Stimulated activated CD4-positive, alpha-beta T cell treated with anti-CD3 and anti-CD28 coated beads, Interleukin-12 subunit alpha, Interleukin-12 subunit beta, amount 100 ng/mL, for 24 hours (primary cell): ENCODE results near the gene SETD6.
"Not testable (repeated sequence)": the region's sequence is repeated elsewhere in the genome, so short reads cannot be mapped to it uniquely, and the experiment has no call there.

Source experiments
- DNase-seq, 2 experiments: peaks; one replicate each; pipeline ENCODE4 v3.0.0-alpha.2; 2020; ENCODE audit warnings: low read depth in 2 of 2

SETD6 gene

DNA sequence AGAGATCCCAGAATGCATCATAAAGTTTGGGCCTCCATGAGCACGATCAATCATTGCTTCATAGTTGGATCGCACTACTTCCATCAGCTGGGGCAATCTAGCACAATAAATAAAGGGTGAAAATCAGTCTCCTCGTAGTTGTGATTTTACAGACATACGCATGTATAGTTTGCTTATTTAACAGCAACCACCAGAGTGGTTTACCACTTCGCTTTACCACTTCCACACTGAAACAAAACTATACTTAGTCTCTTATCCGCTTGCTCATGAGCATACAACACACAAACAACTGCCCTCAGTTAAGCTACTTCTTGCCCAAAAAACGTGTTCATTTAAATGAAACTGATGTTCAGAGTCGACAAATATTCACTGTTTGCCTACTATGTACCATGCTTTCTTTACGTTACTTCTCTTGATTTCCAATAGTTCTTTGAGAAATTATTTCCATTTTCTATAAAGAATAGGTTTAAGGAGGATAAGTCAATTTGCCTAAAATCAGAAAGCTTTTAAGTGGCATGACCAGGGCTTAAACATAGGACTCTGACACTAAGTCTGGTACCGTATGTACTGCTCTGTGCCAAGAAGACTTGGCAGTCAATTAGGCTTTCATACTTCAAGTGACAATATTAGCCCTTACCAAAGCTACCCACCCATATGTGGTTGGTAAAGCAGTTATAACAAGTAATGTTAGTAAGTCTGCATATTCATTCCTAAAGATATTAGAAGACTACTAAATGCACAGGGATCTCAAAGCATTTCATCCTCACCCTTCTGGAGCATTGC, 22.0 kb downstream of the SETD6 start:
- DNase-seq: no peak

DNA sequence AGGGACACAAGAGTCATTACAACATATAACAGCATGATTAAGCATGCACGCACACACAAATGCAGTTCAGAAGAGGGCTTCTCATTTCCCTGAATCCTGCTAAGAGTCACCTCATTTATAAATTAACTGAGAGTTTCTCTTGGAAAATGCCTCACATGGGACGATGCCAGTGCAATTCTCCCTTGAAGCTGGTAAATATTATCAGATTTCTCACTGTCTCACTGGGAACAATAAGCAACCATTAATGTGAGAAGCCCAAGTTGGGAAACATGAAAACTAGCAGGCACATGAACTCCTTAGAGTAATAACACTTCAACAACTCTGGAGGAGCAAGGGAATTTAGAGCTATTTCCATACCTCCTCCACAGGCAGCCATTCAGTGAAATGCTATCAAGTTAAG, 26.4 kb downstream of the SETD6 start:
- DNase-seq: no peak

DNA sequence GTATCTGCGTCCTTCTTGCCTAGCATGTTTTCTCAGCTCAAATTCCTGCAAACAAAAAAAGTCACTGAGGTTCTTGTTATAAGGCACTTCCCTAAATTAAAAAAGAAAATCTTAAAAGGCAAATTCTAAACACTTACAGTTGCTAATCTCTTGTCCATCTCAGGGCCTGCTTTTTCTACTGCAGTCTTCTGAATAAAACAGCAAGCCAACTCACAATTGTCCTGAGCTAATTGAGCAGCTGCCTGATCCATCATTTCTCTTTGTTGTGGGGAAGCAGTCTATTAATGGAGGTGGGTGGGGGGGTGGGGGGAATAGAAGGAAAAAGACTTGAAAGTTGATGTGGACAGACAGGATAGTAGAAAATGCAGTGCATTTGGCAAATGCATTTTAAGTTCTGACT, 27.0 kb downstream of the SETD6 start:
- DNase-seq: no peak

DNA sequence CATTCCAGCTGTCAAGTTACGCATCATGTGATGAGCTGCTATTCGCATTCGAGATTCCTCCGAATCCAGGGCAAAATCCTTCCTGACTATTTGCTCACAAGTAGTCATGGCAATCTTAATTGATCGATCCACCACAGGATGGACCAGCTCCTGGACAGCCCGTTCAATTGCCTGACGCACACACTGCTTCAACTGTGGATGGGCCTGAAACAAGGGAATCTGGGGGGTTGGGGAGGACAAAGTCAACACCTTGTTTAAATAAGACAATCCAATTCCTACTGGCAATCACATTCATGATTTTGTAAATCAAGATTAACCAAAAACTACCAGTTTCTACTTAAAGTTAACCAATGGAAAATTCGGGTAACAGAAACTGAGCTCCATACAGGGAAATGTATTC, 28.4 kb downstream of the SETD6 start:
- DNase-seq: no peak

DNA sequence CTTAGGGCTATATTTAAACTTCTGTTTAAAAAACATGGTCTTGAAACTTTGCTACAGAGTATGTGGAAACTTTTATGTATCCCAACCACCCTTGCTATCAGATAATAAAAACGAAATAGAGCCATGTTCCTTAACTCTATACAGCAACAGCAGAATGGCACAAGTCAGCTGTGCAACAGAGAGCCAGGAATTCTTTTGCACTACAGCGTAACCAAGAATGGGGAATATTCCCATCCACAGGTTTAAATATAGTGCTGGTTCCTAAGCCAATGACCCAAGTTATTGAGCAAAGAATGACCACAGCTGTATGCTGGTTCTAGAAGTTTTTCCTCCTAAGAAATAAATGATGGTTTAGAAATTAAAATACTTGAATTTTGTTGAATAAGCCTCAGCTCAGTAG, 33.1 kb downstream of the SETD6 start:
- DNase-seq: no peak

DNA sequence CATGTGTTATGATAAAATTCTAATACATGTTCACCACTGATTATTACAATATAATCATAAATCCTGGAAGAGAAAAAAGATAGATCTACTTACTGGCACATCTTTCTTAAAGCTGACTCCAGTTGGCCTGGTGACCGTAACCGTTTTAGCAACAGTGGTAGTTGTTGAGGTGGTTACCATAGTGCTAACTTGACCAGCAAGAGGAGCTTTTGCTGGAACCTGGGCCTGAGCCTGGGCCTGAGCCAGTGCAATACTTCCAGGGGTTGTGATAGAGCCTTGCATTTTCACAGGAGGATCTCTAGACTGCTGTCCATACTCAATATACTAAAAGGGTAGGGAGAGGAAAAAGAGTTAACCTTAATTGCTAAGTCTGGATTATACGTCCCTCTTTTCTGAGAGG, 36.2 kb downstream of the SETD6 start:
- no peak for DNase-seq

DNA sequence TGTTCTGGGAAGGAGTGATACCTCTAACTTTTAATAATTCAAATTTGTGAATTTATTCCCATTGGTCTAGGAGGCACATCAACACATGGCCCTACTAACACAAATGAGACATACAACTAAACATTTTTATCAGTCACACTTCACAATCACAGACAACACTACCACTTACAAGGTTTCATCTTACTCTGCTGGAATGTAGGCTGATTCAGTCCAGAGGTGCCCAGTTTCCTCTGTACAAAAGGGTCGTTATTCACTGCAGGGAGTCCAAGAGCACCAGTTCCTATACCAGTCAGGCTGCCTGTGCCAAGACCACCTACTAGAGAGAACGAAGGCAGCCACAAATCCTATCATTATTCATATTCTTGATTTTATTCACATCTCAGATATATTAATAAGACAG, 41.4 kb downstream of the SETD6 start:
- DNase-seq: no peak

DNA sequence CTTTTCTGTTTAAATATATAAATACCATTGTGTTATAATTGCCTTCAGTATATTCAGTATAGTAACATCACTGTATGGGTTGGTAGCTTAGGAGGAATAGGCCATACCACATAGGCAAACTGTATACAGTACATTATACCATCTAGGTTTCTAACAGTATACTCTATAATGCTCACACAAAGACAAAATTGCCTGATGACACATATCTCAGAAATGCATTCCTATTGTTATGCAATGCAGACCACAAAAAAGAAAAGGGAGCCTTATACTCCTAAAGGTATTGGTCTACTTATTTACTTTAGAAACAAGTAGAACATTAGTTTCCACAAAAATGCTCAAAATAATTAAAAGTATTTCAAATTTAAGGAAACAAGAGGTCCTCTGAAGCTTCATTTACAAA, 47.9 kb downstream of the SETD6 start:
- DNase-seq: no peak

DNA sequence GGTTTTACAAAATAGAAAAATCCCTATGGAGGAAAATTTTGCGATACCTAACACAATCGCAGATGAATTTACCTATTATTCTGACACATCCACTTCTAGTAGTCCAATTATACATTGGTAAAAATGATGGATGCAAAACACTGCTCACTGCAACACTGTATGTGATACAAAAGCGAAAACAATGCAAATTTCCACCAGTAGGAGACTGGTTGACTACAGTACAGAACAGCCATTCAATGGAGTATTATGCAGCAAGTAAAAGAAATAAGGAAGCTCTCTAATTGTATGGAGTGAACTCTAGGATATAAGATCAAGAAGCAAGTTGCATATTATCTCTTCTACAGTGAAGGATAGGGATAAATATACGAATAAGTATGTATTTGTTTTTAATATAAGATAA, 48.5 kb downstream of the SETD6 start:
- no peak for DNase-seq

DNA sequence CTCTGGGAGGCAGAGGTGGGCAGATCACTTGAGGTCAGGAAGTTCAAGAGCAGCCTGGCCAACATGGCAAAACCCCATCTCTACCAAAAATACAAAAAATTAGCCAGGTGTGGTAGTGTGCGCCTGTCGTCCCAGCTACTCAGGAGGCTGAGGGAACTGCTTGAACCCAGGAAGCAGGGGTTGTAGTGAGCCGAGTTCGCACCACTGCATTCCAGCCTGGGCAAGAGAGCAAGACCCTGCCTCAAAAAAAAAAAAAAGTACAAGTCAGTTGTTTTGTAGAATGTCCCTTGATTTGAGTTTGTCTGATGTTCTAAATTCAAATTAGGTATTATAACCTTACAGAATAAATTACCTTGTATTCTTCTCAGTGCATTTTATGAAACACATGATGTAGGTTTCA, 50.4 kb downstream of the SETD6 start:
- not testable (repeated sequence) for DNase-seq
